K562 (cell line): Measurements from ENCODE around the gene CDC37. TPM values are rescaled to one million over a fixed set of nuclear protein-coding genes. Genes with fewer than 3 reads are reported as not detected.

ENCODE experiments used
- BRD4 ChIP-seq: fragments of 200-600 bp; sonication (generic); IDR thresholded peaks from 2 replicates; pipeline ENCODE4 v1.6.1; 2017; ENCODE audit warnings: inconsistent platforms
- ELF2 ChIP-seq: fragments of 250-450 bp; sonication (Bioruptor Pico); IDR thresholded peaks from 2 replicates; pipeline ENCODE4 v1.5.0; 2021; ENCODE audit warnings: mild to moderate bottlenecking
- ETV5 ChIP-seq: sonication (generic); formaldehyde crosslinking; IDR thresholded peaks from 2 replicates; pipeline ENCODE4 v1.4.0; 2020; ENCODE audit warnings: low read depth, mild to moderate bottlenecking, missing genetic modification reagents
- KDM1A ChIP-seq, 2 experiments: fragments of 450-650 bp; IDR thresholded peaks; 2 replicates each; pipeline ENCODE4 v1.6.1; 2016; ENCODE audit warnings: mild to moderate bottlenecking in 2 of 2
- KHSRP ChIP-seq: fragments of 450-650 bp; IDR thresholded peaks from 2 replicates; pipeline ENCODE4 v1.6.1; 2017
- MYNN ChIP-seq, 2 experiments: sonication (generic); formaldehyde crosslinking in 1 of 2; IDR thresholded peaks; 2 replicates each; pipeline versions ENCODE4 v1.5.0 to v1.6.1; 2016 to 2020; ENCODE audit warnings: antibody characterized with exemption in 1 of 2, missing genetic modification reagents in 1 of 2
- POLR2A ChIP-seq: fragments of 450-650 bp; conservative IDR thresholded peaks from 2 replicates; pipeline ENCODE4 v1.6.1; 2016
- POLR2AphosphoS5 ChIP-seq: IDR thresholded peaks from 2 replicates; pipeline ENCODE4 v1.6.1; 2011; ENCODE audit warnings: mild to moderate bottlenecking, low read depth, low read length, moderate library complexity; ENCODE audit not compliant: control insufficient read depth, insufficient read depth
- ZBTB17 ChIP-seq: fragments of 450-650 bp; formaldehyde crosslinking; IDR thresholded peaks from 2 replicates; pipeline ENCODE4 v1.4.0; 2020; ENCODE audit warnings: mild to moderate bottlenecking
- ZC3H4 ChIP-seq: sonication (generic); formaldehyde crosslinking; IDR thresholded peaks from 2 replicates; pipeline ENCODE4 v1.9.0; 2021; ENCODE audit warnings: missing genetic modification reagents, borderline replicate concordance
- ZNF561 ChIP-seq: fragments of 450-650 bp; formaldehyde crosslinking; conservative IDR thresholded peaks from 2 replicates; pipeline ENCODE4 v1.4.0; 2020; ENCODE audit warnings: mild to moderate bottlenecking, moderate library complexity
- ZNF830 ChIP-seq: fragments of 250-450 bp; sonication (Bioruptor Pico); IDR thresholded peaks from 2 replicates; pipeline ENCODE4 v1.5.0; 2021; ENCODE audit warnings: mild to moderate bottlenecking
- polyA plus RNA-seq, 8 experiments: library from polyadenylated mRNA; depleted of rRNA in 4 of 8; stranded (reverse) in 5 of 8; unstranded in 3 of 8; fragments of >200 nt; fragmentation: Nextera tagmentation in 2 of 8; fragmentation: Illumina TruSeq in 1 of 8; extraction: Ambion mirVana in 2 of 8; extraction: Trizol in 1 of 8; gene quantifications; 2 replicates each; pipeline versions ENCODE4 v1.2.1 to v1.2.3, GENCODE V29; 2011 to 2014; ENCODE audit warnings: inconsistent platforms in 1 of 8, missing spikeins in 1 of 8
- total RNA-seq, 7 experiments: library from RNA; depleted of rRNA in 6 of 7; stranded (reverse); fragments of >200 nt in 6 of 7; fragmentation: Illumina TruSeq in 2 of 7; extraction: Trizol in 2 of 7; gene quantifications; 2 replicates each; pipeline versions ENCODE4 v1.2.1 to v1.2.3, GENCODE V29; 2011 to 2021; ENCODE audit warnings: low replicate concordance in 1 of 7
- TF ChIP-seq, protein P1 (sequence below): fragments of 450-650 bp; formaldehyde crosslinking; IDR thresholded peaks from 2 replicates; pipeline ENCODE4 v1.4.0; 2020; ENCODE audit warnings: mild to moderate bottlenecking
- TF ChIP-seq, protein P2 (sequence below): fragments of 450-650 bp; IDR thresholded peaks from 2 replicates; pipeline ENCODE4 v1.6.1; 2017; ENCODE audit warnings: mild to moderate bottlenecking, moderate library complexity
- TF ChIP-seq, protein P3 (sequence below), 2 experiments: IDR thresholded peaks; 2 replicates each; pipeline ENCODE4 v1.6.1; 2012; ENCODE audit warnings: improper control_type of control experiment in 2 of 2, low read depth in 2 of 2, low read length in 2 of 2, borderline replicate concordance in 1 of 2
- TF ChIP-seq, protein P4 (sequence below): fragments of 450-650 bp; IDR thresholded peaks from 2 replicates; pipeline ENCODE4 v1.7.1; 2018; ENCODE audit warnings: mild to moderate bottlenecking, low read depth; ENCODE audit not compliant: partially characterized antibody
- TF ChIP-seq, protein P5 (sequence below): fragments of 450-650 bp; IDR thresholded peaks from 2 replicates; pipeline ENCODE4 v1.7.0; 2016; ENCODE audit warnings: borderline replicate concordance

The CDC37 gene
- total and polyA plus RNA-seq, 9 of the 15 experiments (the other 6 are each of a cell fraction or from before 2014, with no cell fraction given), result 6.6 to 538 (median 227) TPM

DNA sequence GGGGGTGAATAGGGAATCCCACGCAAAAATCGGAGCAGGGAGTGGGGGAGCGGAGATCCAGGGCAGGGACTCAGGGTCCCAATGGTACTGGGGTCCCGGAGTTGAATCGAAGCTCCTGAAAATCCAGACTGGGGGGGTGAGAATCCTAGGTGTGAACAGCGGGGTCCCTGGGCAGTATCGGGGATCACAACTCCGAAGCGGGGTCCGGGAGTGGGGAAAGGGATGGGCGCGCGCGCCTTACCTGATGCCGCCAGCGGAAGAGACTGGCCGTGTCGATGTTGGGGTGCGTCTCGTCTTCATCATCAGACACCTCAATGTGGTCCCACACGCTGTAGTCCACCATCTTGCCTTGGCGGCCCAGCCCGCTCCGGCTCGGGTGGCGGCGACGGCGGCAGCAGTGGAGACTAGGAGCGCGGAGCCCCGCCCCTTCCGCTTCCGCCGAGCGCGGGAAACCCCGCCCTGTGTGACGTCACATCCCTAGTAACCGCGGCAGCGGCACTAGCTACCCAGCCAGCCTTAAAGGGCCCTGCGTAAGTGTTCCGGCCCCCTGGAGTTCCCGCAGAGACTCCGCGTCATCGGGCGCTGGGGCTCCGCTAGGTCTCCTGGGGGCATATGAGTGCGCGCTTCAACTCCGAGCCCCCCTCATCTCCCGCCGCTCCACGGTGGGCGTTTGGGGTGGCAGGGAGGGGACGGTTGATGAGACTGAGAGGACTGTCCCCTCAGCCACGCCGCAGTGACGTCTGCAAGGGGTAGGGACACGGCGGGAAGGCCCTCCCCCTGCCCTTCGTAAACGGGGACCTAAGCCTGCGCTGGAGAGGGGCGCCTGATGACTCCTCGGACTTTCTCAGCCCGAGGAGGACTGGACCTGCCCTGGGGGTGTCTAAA is at the start of gene CDC37 (continued):
- TF ChIP-seq ZC3H4 (CRISPR knock-in tag) (no peak), ZBTB17 (no peak; the same call in 1 of the 2 replicates), ETV5 (CRISPR knock-in tag) (0 out of 2 replicates have a peak, but pooled peaks have one; percentile 14), ZNF561 (CRISPR knock-in tag) (no peak), BRD4 (peak; percentile 71; the same call in 1 of the 2 replicates), ELF2 (CRISPR knock-in tag) (no peak), POLR2AphosphoS5 (peak; percentile 88), KDM1A (IDR thresholded peaks at IDR 0.05) (no peak), MYNN (IDR thresholded peaks at IDR 0.05) (no peak), MYNN (CRISPR knock-in tag; IDR thresholded peaks at IDR 0.05) (no peak), ZNF830 (CRISPR knock-in tag) (no peak), POLR2A (peak; percentile 90), KHSRP (peak; percentile 75)
- TF ChIP-seq, protein P1, sequence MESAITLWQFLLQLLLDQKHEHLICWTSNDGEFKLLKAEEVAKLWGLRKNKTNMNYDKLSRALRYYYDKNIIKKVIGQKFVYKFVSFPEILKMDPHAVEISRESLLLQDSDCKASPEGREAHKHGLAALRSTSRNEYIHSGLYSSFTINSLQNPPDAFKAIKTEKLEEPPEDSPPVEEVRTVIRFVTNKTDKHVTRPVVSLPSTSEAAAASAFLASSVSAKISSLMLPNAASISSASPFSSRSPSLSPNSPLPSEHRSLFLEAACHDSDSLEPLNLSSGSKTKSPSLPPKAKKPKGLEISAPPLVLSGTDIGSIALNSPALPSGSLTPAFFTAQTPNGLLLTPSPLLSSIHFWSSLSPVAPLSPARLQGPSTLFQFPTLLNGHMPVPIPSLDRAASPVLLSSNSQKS (CRISPR knock-in tag), result no peak
- TF ChIP-seq, protein P2, sequence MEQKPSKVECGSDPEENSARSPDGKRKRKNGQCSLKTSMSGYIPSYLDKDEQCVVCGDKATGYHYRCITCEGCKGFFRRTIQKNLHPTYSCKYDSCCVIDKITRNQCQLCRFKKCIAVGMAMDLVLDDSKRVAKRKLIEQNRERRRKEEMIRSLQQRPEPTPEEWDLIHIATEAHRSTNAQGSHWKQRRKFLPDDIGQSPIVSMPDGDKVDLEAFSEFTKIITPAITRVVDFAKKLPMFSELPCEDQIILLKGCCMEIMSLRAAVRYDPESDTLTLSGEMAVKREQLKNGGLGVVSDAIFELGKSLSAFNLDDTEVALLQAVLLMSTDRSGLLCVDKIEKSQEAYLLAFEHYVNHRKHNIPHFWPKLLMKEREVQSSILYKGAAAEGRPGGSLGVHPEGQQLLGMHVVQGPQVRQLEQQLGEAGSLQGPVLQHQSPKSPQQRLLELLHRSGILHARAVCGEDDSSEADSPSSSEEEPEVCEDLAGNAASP, result no peak
- TF ChIP-seq, protein P3, sequence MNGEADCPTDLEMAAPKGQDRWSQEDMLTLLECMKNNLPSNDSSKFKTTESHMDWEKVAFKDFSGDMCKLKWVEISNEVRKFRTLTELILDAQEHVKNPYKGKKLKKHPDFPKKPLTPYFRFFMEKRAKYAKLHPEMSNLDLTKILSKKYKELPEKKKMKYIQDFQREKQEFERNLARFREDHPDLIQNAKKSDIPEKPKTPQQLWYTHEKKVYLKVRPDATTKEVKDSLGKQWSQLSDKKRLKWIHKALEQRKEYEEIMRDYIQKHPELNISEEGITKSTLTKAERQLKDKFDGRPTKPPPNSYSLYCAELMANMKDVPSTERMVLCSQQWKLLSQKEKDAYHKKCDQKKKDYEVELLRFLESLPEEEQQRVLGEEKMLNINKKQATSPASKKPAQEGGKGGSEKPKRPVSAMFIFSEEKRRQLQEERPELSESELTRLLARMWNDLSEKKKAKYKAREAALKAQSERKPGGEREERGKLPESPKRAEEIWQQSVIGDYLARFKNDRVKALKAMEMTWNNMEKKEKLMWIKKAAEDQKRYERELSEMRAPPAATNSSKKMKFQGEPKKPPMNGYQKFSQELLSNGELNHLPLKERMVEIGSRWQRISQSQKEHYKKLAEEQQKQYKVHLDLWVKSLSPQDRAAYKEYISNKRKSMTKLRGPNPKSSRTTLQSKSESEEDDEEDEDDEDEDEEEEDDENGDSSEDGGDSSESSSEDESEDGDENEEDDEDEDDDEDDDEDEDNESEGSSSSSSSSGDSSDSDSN (IDR thresholded peaks at IDR 0.05; ENCODE audit: borderline replicate concordance in 1 of 2, low read depth in 2 of 2, low read length in 2 of 2), result peak in 1 of 2 experiments; percentile 21; a peak in 1 of 4 replicates
- TF ChIP-seq, protein P4, sequence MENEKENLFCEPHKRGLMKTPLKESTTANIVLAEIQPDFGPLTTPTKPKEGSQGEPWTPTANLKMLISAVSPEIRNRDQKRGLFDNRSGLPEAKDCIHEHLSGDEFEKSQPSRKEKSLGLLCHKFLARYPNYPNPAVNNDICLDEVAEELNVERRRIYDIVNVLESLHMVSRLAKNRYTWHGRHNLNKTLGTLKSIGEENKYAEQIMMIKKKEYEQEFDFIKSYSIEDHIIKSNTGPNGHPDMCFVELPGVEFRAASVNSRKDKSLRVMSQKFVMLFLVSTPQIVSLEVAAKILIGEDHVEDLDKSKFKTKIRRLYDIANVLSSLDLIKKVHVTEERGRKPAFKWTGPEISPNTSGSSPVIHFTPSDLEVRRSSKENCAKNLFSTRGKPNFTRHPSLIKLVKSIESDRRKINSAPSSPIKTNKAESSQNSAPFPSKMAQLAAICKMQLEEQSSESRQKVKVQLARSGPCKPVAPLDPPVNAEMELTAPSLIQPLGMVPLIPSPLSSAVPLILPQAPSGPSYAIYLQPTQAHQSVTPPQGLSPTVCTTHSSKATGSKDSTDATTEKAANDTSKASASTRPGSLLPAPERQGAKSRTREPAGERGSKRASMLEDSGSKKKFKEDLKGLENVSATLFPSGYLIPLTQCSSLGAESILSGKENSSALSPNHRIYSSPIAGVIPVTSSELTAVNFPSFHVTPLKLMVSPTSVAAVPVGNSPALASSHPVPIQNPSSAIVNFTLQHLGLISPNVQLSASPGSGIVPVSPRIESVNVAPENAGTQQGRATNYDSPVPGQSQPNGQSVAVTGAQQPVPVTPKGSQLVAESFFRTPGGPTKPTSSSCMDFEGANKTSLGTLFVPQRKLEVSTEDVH, result peak; percentile 96
- TF ChIP-seq, protein P5, sequence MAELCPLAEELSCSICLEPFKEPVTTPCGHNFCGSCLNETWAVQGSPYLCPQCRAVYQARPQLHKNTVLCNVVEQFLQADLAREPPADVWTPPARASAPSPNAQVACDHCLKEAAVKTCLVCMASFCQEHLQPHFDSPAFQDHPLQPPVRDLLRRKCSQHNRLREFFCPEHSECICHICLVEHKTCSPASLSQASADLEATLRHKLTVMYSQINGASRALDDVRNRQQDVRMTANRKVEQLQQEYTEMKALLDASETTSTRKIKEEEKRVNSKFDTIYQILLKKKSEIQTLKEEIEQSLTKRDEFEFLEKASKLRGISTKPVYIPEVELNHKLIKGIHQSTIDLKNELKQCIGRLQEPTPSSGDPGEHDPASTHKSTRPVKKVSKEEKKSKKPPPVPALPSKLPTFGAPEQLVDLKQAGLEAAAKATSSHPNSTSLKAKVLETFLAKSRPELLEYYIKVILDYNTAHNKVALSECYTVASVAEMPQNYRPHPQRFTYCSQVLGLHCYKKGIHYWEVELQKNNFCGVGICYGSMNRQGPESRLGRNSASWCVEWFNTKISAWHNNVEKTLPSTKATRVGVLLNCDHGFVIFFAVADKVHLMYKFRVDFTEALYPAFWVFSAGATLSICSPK, result no peak
